ENCODE data around the gene PPBP.

- no peak for TF ChIP-seq EZH2 (IDR thresholded peaks at IDR 0.05; ENCODE audit: low read length)
- TF ChIP-seq CTCF (optimal IDR thresholded peaks at IDR 0.05 in 1 of 3, IDR thresholded peaks at IDR 0.05 in 1 of 3, conservative IDR thresholded peaks at IDR 0.05 in 1 of 3; ENCODE audit: extremely low read depth in 1 of 3, insufficient read depth in 2 of 3, low read length in 3 of 3): no peak
Observed at GRCh38 chr4:73952352-73952751, 35.6 kb downstream of the PPBP start.

Measured in keratinocyte (primary cell).